Cardiac septum (tissue), 1 donor: ENCODE data around the gene STAG1. TPM values are rescaled to one million over a fixed set of nuclear protein-coding genes. Genes with fewer than 3 reads are reported as not detected.

Experiments
- DNase-seq: peaks from one replicate; pipeline ENCODE4 v3.0.0-alpha.2; 2020; ENCODE audit warnings: low spot score
- intact Hi-C: fragments of 100-400 bp; cut with DNase I; formaldehyde crosslinking; loops from one replicate; pipeline ENCODE4 v1.14.0; 2022
- total RNA-seq: library from RNA; stranded (reverse); fragmentation: NEBNext Ultra II Directional; extraction: Animal tissue kit (Norgen Biotek cat#: 25700); gene quantifications from one replicate; pipeline ENCODE4 v1.2.1, GENCODE V29; 2021
- donor health status: DM: no; HTN: no; CAD: no.

Gene STAG1
- total RNA-seq, 1 donor from 2014 or later, result 24.0 TPM

DNA sequence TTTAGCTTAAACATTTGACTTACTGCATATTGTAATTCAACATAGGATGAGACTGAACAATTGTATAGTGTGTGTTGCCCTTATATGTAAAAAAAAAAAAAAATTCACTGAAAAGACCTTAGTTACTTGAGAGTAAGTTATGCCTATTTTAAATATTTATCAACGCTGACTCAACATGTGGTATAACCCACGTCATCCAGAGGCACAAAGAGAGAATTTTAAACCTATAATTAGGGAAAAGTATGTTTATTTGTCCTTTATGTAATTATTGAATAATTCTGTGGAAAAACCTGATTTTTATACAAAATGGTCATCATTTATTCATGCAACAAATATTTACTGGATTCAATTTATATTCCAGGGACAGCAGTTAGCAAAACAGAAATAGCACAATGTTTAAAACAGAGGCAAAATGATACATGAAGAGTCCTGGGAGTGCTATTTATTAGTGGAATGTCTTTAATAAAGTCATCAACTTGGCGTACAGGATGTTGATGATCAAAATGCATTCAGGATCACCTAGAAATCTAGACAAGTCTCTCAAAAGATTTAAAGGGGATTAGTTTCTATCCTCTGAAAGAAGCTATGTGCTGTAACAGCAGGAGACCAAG is 278.4 kb downstream of the STAG1 start:
- intact Hi-C loops, result no loop called here

DNA sequence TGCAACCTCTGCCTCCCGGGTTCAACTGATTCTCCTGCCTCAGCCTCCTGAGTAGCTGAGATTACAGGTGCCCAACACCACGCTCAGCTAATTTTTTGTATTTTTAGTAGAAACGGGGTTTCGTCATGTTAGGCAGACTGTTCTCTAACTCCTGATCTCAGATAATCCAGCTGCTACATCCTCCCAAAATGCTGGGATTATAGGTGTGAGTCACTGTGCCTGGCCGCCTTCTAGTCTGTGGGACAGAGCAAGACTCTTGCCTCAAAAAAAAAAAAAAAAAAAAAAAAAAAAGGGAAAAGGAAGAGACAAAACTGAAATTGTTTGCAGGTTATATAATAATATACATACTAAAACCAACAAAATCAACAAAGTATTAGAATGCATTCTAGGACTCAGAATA is 286.9 kb downstream of the STAG1 start:
- intact Hi-C loops, result no loop called here
- DNase-seq, result no peak

More for the DNA sequence above, 278.4 kb downstream of the STAG1 start:
- no peak for DNase-seq

DNA sequence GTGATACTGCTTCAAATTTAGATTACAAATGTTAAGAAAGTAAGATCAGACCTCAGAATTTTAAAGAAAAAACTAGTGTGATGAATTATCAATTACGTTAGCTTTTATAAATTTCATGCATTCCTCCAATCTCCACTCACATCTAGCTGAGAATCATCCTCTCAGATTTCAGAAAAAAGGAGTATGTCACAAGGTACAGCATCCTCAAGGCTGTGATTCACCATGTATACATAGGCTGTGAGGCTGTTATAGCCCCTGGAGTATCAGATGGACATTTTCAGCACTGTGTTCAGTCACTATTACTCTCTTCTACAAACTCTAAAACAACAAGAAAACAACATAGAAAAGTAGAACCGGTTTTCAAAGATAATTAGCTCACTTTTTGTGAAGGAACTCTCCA is 287.7 kb downstream of the STAG1 start:
- intact Hi-C loops, result no loop called here

DNA sequence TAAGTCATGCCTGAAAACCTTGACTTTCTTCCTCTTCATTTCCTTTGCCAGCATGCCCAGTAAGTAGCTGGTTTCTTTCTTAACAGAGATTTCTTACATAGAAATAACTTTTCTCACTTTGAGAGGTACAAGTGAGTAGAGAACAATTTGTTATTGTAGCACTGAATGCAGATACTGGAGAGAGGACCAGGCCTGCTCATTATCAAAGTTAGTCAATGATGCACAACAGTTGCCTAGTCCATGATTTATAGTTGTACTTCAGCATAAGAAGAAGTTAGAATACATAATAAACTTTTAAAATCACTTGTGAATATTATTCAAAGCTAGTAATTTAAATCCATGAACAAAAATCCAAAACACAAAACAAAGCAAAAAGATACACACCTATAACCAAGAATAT is 289.0 kb downstream of the STAG1 start:
- DNase-seq, result no peak
- intact Hi-C loops, result no loop called here

More for the DNA sequence above, 287.7 kb downstream of the STAG1 start:
- no peak for DNase-seq

DNA sequence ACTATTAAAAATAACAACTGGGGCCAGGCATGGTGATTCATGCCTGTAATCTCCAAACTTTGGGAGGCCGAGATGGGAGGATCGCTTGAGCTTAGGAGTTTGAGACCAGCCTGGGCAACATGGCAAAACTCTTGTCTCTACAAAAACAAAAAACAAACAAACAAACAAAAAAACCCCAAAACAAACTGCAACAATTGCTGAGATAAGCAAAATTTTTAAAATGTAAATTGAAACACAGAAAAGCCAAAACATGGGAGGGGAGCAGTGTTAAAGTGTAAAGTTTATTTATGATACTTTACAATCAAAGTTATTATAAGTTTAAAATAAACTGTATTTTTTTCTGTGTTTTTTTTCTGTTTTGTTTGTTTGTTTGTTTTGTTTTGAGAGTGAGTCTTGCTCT is 294.4 kb downstream of the STAG1 start:
- intact Hi-C loops, result no loop called here

DNA sequence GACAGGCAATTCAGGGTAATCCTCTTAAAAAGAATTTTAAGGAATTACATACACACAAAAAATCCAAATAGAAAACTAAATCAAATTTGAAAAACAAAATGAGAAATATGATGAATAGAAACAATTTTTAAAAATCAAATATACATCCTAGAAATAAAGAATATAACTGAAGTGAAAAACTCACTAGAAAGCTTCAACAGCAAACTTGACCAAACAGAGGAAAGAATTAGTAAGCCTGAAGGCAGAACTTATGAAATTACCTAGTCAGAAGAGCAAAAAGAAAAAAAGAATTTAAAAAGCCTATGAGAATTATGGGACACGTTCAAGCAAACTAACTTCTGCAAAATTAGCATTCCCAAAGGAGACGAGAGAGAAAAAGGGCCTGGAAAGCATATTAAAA is 296.0 kb downstream of the STAG1 start:
- DNase-seq, result no peak
- intact Hi-C loops, result no loop called here

More for the DNA sequence above, 294.4 kb downstream of the STAG1 start:
- no peak for DNase-seq

DNA sequence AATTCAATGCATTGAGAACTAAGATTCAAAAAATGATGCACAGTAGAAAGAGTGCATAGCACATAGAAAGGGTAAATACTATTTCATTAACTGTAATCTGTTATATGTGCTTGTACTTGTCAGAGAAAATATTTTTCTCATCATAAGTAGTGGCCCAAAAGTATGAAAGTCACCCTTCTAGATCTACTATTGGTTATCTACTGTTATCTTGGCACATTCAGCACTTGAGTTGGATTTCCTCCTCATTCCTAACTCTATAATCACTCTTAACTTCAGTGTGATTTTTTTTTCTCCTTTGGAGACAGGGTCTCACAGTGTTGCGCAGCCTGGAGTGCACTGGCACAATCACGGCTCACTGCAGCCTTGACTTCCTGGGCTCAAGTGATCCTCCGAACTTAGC is 307.6 kb downstream of the STAG1 start:
- DNase-seq, result no peak
- intact Hi-C loops, result no loop called here

DNA sequence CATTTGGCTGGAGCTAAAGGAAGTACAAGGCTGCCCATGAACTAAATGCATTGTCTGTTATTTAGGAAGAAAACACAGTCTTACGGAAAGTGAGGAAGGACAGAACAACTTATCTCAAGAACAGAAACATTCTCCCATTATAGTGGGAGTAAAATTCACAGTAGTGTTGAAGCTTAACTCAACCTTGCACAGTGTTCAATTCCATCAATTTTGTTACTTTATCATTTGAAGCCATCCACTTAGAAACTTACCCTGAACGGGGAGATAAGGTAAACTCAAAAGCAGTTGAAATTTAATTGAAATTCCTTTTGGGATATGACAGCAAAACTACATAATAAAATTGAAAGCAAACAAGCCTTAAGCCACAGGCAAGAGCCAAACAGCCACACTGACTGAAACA is 315.1 kb downstream of the STAG1 start:
- intact Hi-C loops, result no loop called here
- DNase-seq, result no peak

DNA sequence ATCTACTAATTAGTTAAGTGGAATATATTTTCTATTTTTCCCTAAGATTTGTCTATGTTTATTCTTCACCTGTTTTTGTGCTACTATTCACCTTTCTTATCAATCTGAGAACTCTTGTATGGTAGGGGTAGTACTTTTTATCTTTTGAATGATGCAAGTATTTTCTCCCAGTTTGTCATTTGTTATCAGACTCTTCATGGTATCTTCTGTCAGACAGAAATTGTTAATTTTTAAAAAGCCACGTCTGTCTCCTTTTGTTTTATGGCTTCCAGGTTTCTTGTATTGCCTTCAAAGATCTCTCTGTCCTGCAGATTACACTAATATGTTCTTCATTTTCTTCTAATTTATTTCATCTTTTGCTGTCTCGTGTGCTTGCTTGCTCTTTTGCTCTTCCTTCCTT is 317.7 kb downstream of the STAG1 start:
- no peak for DNase-seq
- intact Hi-C loops, result no loop called here

DNA sequence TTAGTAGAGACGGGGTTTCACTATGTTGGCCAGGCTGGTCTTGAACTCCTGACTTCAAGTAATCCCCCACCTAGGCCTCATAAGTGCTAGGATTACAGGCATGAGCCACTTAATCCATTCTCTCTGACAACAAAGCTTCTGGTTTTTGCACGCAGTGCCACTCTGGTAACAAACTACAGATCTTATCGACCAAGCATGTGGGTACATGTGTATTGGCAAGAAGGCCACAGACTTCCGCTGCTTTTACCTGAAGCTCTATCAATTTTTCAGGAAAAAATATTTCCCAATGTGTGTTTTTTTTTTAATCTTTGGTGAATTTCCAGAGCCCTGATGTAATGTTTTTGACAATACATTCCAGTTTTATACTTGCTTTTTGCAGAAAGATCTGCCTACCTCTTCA is 319.5 kb downstream of the STAG1 start:
- DNase-seq, result no peak
- intact Hi-C loops, result no loop called here

DNA sequence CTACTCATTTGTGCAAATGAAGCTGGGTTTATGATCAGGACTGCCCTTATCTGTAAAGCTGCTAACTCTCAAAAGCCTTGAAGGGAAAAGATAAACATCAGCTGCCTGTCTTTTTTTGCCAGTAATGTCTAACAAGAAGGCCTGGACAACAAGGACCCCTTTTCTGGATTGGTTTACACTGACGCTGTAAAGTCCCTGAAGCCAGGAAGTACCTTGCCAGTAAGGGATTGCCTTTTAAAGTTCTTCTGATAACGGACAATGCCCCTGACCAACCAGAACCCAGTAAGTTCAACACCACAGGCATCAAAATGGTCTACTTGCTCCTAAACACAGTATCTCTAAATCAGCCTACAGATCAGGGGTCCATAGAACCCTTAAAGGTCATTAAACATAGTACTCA is 324.0 kb downstream of the STAG1 start:
- intact Hi-C loops, result no loop called here
- DNase-seq, result no peak

DNA sequence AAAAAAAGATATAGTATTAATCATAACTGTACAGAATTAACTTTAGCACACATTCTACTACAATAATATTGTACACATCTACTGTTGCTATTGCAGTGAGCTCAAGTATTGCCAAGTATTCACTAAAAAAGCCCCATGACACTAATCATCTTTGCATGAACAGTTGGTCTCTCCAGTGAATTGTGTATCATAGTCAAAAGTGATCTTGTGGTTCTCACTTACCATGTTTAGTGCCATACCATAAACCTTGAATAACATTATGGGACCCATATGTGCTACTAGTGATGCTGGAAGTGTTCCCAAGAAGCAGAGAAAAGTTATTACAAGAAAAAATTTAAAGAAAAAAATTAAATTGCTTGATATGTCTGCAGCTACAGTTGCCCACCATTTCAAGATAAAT is 324.9 kb downstream of the STAG1 start:
- no peak for DNase-seq
- intact Hi-C loops, result no loop called here

DNA sequence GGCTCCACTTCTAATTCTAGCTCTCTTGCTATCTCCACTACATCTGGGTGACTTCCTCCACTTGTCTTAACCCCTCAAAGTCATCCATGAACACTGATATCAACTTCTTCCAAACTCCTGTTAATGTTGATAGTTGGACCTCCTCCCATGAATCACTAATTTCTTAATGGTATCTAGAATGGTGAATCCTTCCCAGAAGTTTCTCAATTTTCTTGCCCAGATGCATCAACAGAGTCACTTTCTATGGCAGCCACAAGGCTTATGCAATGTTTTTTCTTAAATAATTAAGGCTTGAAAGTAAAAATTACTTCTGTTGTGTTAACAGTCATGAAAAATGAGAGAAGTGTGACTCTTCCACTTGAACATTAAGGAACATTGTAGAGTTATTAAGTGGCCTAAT is 337.7 kb downstream of the STAG1 start:
- intact Hi-C loops, result no loop called here
- DNase-seq, result no peak

DNA sequence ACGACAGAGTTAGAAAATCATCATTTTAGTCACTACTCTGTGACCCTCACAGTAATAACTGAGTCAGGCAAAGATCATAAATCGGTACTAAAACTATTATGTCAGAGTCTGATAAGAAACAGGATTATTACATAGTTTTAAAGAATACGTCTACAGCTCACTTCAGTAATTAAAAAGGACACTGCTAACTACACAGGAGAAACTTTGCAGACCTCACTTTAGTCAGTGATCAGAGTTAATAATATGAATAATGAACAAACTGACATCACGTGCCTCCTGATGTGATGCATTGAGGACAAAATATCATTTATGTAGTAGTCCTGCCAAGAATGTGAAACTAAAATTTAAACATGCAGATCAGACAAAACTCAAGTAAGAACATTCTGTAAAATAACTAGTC is 339.9 kb downstream of the STAG1 start:
- no peak for DNase-seq
- intact Hi-C loops, result no loop called here

DNA sequence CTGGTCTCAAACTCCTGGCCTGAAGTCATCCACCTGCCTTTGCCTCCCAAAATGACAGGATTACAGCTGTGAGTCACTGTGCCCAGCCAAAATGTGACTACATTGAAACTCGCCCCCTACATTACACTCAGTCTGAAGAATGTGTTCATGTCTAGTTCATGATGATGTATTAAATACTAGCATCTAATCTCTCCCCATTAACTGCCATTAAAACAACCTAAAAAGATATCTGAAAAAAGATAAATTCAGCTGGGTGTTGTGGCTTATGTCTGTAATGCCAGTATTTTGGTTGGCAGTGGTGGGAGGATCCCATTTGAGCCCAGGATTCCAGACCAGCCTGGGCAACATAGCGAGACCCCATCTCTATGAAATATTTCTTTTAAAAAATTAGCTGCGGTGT is 342.6 kb downstream of the STAG1 start:
- intact Hi-C loops, result no loop called here
- no peak for DNase-seq

DNA sequence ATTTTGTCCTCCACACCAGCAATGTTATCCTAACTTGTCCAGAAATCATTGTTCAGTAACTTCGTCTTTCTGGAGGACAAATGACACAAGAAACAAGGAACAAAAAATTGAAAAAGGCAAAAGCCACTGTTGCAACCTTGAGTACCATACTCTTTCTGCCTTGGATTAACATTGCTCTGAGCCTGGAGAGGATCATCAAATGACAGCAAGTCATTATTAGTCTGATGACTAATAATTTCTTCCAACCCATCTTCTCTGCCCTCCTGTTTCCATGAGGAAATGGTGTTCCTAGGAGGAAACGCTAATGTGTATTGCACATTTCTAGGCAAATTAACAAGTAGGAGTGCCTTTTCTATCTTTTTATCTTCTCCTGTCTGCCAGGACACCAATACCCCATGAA is 348.1 kb downstream of the STAG1 start:
- intact Hi-C loops, result no loop called here
- DNase-seq, result no peak

DNA sequence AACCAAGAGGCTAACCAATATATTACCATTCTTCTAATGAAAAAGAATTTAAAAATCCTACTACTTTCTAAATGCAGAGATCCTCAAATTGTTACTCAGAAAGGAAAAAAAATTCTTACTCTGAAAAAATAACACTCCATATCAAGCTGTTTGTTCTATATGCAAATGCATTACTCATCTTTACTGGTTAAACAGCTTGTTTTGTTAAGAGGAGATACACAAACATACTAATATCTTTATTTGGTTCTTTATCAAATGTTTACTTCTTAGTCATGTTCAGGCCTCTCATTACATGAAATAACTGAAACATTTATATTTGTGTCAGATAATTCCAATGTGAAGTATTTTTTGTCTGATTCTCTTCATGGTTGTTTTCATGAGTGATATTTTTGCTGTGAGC is 355.3 kb downstream of the STAG1 start:
- intact Hi-C loops, result no loop called here
- no peak for DNase-seq

DNA sequence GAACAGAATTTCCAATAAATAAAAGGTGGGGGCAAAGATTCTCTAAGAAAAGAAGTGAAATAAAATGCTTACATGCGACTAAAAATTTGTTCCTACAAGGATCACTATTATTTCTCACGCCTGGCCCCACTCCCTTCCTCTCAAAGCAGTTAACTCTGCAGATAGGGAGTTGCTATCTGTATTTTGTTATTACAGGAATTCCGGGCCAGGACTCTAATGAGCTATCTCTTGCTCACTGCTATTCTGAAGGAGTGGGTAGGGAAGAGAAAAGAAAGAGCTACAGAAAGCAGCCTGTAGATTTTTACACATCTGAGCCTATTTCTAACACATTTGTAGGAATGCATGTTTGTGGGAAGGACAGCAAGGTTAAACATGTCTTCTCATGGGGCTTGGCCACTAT is 361.6 kb downstream of the STAG1 start:
- intact Hi-C loops, result loop anchor here (2.0 kb wide), 1 partner anchor 624 kb away; no protein-coding TSS in a partner anchor
- DNase-seq, result no peak

DNA sequence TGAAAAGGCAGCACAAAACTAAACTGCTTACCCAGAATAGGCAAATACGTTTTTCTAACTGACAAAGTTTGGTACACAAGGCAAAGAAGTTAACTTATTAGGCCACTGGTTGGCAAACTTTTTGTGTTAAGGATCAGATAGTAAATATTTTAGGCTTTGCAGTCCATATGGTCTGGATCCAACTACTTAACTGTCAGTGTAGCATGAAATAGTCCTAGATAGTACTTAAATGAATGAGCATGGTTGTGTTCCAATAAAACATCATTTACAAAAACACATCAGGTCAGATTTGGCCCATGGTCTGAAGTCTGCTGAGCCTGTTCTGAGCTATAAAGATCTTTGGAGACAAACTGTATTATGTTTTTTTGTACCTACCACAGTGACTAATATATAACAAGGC is 365.1 kb downstream of the STAG1 start:
- intact Hi-C loops, result loop anchor here (10.0 kb wide), 1 partner anchor 312 kb away; no protein-coding TSS in a partner anchor
- no peak for DNase-seq

DNA sequence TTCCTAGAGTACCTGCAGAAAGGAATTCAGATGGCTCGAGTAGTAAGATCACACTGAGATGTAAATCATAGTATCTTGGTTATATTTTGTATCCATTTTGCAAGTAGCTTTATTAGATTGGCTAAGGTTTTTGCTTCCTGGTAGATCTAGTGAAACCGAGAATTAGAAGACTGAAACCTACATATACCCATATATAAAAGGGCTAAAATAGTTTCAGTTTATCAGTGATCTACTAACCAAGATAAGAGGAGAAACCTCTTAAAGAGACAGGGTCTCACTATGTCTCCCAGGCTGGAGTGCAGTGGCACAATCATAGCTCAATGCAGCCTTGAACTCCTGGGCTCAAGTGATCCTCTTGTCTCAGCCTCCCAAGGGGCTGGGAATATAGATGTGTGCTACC is 366.7 kb downstream of the STAG1 start:
- intact Hi-C loops, result loop anchor here (10.0 kb wide), 1 partner anchor 311 kb away; no protein-coding TSS in a partner anchor
- DNase-seq, result no peak

DNA sequence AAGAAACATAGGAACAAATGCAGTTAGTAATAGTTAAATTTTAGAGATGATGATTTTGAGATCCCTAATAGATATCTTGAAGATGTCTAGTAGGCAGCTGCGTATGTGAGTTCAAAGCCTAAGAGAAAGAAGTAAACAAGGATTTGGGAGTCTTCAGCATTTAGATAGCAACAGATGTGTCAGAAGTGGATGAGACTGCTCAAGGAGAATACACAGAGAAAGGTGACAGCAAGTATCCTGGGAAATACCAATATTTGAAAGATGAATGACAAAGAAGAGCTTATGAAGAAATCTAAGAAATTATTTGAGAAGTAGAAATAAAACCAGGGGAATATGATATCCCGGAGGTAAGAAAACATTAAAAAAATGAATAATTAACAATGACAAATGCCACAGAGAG is 371.1 kb downstream of the STAG1 start:
- intact Hi-C loops, result loop anchor here (10.0 kb wide), 1 partner anchor 306 kb away; no protein-coding TSS in a partner anchor

DNA sequence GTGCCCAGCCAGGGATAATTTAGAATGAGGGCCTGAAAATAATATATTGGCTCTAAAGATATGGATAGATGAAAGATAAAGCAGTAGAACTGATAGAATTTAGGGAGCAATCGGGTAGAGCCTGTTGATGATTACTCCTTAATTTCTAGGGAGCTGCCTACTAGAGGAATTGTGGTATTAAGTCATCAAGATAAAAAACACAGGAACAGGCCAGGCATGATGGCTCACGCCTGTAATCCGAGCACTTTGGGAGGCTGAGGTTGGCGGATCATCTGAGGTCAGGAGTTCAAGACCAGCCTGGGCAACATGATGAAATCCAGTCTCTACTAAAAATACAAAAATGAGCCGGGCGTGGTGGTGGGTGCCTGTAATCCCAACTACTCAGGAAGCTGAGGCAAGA is 371.6 kb downstream of the STAG1 start:
- DNase-seq, result no peak
- intact Hi-C loops, result loop anchor here (10.0 kb wide), 1 partner anchor 306 kb away; no protein-coding TSS in a partner anchor

More for the DNA sequence above, 371.1 kb downstream of the STAG1 start:
- no peak for DNase-seq
